Cardiac fibroblast (primary cell): ENCODE results near the gene HOXD12.

Source experiments
- DNase-seq, 2 donors: peaks; one replicate each; pipeline versions ENCODE4 v3.0.0 to v3.0.0-alpha.2; 2010; ENCODE audit warnings: low read depth in 2 of 2
- H3K4me3 ChIP-seq, 2 donors: replicated peaks in 1 of 2; 1 replicate in 1 of 2; 2 replicates in 1 of 2; pipeline ENCODE4 v1.5.1; 2011; ENCODE audit warnings: low read depth in 2 of 2, low read length in 2 of 2, mild to moderate bottlenecking in 2 of 2, moderate library complexity in 1 of 2
- TF ChIP-seq, protein P1 (sequence below): IDR thresholded peaks from one replicate; pipeline ENCODE4 v1.5.1; 2011; ENCODE audit warnings: low read depth, mild to moderate bottlenecking, low read length, inconsistent platforms

The HOXD12 gene

DNA sequence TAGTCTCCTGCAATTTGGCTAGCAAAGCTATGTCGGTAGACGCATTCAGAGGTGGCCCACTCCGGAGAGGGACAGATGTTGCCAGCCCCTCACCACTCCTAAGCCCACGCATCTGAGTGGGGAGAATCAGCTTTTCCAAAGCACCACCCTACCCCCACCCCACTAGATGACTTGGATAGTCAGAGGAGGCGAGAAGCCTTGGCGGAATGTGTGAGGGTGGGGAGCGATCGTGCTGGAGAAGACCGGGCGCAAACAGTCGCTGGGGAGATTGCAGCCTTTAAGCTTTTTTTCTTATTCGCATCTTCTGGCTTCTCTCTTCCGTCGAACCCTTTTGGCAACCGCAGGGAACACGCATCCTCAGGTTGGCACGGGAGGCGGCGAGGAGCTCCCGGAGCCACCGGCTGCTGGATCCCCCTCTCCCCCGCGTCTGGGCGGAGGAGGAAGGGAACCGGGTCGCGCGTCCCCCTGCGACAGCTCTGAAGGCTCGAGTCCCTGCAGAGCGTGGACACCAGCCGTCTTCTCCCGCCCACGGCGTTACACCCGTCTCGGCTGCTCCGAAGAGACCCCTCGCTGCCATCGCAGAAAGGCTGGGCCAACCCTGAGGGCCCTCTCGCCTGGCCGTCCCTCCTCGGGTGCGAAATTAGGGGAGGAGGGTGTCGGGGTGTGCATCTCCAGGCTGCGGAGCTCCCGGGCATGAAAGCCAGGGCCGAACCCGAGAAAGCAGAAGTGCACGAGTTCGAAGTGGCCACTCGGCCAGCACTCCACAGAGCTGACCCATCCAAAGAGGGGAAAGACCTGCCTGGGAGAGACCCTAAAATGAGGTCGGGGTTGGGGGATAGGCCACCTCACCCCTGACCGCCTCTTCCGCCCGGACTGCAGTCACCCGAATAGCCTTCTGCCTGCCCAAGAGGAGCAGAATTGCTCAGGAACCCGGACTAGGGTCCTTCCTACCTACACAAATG, 28.0 kb upstream of the HOXD12 start:
- H3K4me3 ChIP-seq, result no peak overlapping the region
- TF ChIP-seq, protein P1, sequence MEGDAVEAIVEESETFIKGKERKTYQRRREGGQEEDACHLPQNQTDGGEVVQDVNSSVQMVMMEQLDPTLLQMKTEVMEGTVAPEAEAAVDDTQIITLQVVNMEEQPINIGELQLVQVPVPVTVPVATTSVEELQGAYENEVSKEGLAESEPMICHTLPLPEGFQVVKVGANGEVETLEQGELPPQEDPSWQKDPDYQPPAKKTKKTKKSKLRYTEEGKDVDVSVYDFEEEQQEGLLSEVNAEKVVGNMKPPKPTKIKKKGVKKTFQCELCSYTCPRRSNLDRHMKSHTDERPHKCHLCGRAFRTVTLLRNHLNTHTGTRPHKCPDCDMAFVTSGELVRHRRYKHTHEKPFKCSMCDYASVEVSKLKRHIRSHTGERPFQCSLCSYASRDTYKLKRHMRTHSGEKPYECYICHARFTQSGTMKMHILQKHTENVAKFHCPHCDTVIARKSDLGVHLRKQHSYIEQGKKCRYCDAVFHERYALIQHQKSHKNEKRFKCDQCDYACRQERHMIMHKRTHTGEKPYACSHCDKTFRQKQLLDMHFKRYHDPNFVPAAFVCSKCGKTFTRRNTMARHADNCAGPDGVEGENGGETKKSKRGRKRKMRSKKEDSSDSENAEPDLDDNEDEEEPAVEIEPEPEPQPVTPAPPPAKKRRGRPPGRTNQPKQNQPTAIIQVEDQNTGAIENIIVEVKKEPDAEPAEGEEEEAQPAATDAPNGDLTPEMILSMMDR, result no peak
- DNase-seq, result no peak

DNA sequence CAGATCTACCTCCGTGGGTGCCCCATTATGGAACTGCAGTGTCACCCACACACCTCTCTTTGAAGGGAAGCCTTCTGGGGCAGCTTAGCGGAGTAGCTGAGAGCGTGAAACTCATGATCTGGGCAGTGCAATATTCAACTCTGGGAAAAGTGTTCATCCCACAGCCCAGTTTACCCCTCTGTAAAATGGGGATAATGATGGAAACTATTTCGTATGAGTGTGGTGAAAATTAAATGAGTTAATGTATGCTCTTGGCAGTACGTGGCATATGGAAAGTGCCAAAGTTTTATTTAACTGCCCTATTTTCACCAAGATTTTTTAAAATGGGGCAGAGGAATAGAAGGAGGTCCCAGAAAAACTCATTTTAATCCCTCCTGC, 27.3 kb upstream of the HOXD12 start:
- DNase-seq, result no peak

DNA sequence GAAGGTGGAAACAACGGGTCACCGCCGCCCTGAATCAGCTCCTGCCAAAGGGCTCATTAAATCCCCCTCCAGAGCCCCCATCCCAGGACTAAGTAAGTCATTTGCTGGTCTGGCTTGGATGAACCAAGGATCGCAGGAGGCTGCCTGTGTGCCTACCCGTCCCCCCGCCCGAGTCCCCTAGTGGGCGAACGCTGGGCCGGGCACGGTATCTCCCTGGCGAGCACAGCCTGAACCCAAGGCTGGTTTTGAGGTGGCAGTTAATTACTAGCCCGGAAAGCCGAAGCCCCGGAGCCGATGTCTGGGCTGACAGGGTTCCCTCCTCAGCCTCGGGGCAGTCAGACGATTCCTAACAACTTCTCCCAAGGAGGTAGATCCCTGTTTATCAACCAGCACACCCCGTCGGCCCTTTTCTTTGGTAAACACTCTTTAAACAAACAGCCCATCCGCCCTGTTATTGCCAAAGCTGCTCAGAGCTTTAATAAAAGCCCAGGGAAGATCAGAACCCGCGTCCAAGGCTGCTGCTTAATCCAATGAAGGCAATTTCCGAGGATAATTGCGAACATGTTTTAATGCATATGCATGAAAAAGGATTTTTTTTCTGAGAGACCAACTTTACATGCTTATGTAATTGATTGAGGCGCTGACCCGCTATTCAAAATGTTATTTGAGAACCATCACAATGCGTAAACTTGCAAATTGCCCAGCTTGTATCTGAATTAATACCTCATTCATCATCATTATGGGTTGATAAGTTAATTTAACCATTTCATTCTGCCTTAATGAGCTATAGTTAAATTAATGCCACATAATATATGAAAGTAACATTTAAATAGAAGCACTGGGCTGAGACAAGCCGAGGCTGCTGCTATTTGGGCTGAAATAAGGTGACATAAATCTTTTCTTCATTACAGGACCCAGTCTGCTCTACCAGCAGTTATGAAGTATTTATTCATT, 26.4 kb upstream of the HOXD12 start:
- TF ChIP-seq, protein P1, result no peak
- no peak overlapping the region for H3K4me3 ChIP-seq
- no peak for DNase-seq

More for the DNA sequence above, 27.3 kb upstream of the HOXD12 start:
- H3K4me3 ChIP-seq, result no peak overlapping the region
- TF ChIP-seq, protein P1, result no peak

DNA sequence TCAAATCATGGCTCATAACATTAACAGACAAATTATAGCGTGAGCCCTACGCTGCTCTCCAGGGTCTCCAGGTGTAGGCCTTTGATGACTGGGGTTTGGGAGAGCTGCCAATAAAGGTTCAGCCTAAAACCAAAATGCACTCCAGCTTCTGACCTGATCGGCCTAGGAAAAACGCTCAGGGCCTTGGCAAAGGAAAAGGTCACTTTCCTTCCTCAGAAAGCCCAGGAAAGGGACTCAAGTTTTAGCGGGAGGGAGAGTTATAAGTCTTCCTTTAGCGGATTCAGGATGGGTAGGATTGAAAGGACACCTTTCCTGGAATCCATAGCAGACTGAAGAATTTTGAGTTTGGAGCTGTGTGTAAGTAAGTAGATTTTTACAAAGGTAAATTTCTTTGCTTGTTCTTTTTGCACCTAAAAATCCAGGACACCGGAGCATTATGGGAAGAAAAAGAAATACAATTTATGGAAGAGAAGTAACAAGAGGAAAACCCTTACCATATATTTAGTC, 24.6 kb upstream of the HOXD12 start:
- DNase-seq, result no peak
- TF ChIP-seq, protein P1, result no peak
- no peak overlapping the region for H3K4me3 ChIP-seq

DNA sequence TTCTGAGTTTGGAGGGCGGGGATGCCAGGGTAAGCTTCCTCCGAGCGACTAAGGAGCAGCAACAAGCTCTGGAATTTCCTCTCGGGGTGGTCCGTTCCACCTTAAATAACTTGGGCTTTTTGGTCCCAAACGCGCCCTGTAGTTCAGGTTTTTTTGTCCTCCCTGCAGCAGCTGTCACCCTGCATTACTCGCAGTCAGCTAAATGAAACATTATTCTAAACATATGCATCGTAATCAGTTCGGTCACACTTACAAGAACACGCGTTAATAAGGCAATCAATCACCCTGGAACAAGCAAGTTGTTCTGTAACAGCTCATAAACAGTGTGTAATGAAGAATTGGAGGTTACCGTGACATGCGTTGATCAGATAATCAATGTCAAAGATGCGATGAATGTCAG, 24.1 kb upstream of the HOXD12 start:
- TF ChIP-seq, protein P1, result no peak
- DNase-seq, result no peak

DNA sequence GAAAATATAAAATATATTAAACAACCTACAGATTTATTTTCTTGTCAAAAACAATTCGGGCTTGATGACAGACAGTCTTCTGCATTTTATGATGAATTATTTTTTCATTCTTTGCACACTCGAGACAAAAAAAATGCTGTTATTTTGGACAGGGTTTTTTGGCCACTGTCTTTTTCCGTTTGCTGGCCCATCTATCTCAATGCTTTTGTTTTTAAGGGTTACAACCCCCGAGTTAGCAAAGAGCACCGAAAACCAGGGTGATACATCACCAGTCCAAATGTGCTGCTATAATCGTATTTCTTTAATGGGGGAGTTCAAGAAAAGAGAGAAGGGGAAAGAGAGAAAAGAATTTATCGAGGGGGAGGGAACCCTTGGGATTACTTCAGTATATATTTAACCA, 23.5 kb upstream of the HOXD12 start:
- no peak for DNase-seq
- TF ChIP-seq, protein P1, result no peak
- H3K4me3 ChIP-seq, result no peak overlapping the region

More for the DNA sequence above, 24.1 kb upstream of the HOXD12 start:
- H3K4me3 ChIP-seq, result no peak overlapping the region
